ENCODE results near the gene AOPEP.
A peak's percentile ranks its signal among the peaks of the same experiment; 100 is the strongest.

AOPEP gene

DNA sequence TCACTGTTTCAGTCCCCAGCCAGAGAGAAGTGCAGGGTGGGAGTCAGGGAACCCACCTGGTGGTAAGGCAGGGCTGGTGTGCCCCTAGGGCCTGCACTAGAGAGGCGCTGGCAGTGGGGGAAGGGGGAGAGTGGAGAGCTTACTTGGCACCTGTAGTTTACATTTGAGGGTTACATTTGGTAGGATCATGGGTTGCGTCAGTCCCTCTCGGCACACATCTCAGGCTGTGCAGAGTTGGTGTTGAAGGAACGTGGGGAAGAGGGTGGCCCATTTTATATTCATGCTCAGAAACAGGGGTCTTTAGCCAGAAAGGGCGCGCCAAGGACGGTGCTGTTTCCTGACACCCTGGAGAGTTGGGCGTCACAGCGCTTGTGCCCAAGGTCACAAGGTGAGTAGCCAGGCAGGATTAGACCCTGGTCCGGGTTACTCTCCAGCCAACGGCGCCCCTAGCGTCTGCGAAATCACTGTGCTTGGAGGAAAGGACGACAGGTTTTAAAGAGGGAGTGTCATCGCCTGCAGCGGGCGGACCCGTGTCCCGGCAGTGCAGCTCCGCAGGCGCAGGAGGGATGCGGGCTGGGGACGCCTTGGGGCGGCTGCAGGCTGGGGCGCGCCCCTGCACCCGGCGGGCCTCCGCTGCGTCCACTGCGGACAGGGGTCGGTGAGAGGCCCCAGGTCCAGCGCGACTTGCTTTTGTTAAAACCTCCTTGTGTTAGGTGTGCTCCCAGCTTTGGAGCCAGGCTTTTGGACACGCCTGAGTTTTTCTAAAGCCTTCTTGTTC is 318.4 kb downstream of the AOPEP start:
- Histone ChIP-seq H3K4me3 (peak overlapping the region in 4 of 7 experiments; percentile 5 to 21 (median 8)), H3K27ac (peak overlapping the region in 20 of 21 experiments; percentile 6 to 90 (median 74))

DNA sequence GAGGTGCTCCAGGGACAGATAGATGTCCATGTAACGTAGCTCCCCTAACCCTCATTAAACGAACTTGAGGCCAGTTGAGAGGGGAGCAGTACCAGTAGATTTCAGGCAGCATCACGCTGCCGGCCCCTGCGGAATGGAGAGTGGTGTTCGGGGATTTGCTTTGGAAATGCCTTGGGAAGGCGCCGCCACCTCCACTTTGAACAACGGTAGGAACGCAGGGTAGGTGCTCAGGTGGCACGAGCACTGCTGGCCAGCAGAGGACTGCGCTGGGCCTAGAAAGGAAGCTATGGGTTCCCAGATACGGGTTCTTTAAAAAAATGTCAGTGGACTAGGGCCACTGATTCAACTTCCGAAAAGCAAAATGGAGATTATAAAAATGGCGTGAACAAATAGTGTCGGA is 319.3 kb downstream of the AOPEP start:
- Histone ChIP-seq H3K4me3 (peak overlapping the region in 3 of 7 experiments; percentile 6 to 21 (median 11)), H3K27ac (peak overlapping the region in 19 of 21 experiments; percentile 31 to 90 (median 75))

DNA sequence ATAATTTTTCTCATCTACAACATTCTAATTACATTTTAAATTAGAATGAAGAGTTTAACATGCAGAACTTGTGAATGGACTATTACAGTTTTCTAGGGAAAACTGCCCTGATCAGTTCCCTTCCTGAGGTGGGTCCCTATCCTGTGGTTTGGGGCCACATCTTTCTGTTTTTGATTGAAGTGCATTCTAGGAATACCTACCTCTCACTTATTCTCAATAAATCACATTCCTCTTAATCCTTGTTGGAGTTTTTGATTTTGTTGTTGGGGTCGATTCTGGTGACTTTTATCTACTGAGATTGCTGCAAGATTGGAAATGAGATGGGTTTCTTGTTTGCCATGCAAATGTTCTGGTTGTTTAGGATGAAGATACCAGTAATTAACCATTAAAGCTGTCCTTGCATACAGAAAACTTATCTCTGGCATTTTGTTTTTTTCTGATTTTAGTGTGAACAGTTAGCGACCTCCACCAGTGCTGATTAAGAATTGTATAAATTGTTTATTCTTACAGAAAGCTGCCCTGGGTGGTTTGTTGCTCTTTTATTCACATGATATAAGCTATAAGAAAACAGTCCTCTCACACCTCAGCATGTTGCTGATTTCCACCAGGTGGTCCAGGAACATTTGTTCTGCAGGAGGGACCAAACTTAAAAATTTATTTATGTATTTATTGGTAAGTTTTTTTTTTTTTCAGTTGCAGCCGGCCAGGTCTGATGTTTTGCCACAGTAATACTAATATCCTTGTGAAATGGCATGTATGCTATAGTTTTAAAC is 321.1 kb downstream of the AOPEP start:
- peak overlapping the region in 5 of 7 experiments; percentile 45 to 65 (median 48) for H3K4me3 ChIP-seq
- peak overlapping the region in 19 of 21 experiments; percentile 17 to 90 (median 76) for H3K27ac ChIP-seq

DNA sequence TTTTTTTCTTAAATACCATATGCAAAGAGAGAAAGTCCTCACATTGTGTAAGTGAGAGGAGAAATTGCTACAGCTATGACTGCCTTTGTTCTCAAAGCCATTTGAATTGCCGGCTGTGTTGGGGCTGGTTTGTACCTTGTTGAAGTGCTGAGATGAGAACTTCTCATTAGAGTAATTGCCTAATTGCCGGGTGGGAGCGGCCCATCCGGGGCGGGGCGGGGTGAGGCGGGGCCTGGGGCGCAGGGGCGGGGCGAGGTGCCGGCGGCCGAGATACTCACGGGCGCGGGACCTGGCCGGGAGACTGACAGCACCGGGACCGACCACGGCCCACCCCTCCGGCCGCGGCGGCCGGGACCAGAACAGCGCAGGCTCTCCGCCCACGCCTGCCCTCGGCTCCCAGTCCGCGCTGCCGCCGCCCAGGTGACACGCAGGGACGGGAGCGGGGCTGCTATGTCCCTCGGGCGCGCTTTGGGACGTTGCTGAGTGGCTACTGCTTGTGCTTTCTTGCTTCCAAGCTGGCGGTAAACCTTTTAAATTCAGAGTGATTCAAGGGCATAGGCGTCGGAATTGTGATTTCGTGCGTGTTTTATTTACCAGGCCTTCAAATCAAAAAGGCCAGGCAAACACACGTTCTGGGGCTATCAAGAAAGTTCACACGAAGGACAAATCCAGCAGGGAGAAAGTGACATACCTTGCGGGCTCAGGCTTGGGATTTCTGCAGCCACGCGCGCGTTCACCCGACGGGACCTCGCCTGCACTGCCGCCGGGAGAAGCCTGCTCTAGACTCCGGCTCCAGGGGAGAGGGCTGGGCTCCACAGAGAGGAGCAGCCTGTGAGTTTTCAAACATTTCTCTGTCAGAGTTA is 322.0 kb downstream of the AOPEP start:
- Histone ChIP-seq H3K4me3 (peak overlapping the region; percentile 37 to 65 (median 48)), H3K27ac (peak overlapping the region; percentile 8 to 90 (median 77))

DNA sequence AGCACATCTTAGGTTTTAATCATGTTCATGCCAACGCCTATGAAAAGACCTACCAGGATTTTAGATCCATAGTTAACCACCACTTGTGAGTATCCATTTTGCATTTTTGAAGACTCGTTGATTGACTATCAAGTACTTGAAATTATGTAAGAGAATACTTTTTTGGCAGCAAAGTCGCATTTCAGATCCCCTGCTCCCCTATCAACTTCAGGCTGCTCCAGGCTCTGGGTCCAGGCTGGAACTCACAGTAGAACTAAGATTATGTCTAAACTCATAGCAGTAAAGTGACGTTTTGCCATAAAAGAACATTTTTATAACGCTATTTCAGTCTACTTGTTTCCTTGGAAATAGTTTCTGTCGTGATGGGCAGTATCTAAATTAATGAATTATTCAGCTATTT is 323.3 kb downstream of the AOPEP start:
- Histone ChIP-seq H3K27ac (peak overlapping the region in 19 of 21 experiments; percentile 1 to 90 (median 77)), H3K4me3 (peak overlapping the region; percentile 37 to 65 (median 48))

DNA sequence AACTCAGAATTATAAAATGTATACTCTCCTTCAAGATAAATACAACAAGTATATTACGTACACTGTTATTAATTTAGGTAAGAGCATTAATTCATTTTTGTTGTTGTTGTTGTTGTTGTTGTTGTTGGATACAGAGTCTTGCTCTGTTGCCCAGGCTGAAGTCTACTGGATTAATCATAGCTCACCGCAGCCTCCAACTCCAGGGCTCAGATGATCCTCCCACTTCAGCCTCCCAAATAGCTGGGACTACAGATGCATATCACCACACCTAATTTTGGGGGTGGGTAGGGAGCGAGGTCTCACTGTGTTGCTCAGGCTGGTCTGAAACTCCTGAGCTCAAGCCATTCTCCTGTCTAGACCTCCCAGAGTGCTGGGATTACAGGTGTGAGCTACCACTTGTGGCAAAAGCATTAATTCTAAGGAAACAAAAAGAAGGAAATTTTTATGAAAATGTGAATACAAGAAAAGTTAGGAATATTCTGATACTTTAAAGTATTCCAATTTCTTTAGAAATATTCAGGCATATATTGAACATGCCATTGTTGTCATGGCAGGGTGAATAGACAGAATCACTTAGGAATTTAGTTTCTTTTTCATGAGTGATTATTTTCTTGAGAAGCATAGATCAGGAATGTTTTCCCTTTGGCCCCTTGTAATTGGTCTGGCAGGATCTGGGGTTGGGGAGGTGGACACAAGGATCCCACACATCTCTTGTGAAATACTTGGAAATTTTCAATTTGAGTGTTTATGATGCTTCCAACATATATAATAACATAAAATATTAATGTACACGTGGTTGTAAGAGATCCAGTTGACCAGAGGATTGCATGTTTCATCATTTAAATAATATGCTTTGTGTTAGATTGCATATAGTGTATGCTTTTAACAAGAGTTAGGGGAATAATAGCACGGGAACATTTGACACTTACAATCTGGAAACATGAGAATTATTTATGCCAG is 327.4 kb downstream of the AOPEP start:
- H3K27ac ChIP-seq = peak overlapping the region in 6 of 21 experiments; percentile 29 to 59 (median 44)
- H3K4me3 ChIP-seq = peak overlapping the region in 1 of 7 experiments; percentile 13

DNA sequence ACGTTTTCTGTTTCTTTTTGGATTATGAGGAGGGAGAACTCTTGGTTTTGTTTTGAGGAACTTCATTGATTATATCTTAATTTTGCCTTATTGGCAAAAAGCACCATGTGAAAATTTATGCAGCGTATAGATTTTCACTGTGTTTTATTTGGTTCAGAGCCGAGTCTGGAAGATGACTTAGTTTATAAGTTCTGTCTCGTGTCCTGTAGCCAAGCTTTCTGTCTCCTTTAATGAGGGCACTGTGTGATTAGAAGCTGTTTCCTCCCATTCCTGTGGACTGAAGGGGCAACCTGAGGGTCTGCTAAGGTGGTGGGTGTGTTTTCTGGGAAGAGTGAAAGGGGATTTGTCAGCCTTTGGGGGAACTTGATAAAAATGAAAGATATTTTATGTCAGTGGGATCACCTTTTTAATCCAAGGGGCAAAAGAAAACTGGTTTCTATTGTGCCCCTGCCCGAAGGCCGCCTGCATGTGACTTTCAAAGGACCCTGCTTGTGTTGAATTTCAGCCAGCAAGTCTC is 328.9 kb downstream of the AOPEP start:
- Histone ChIP-seq H3K4me3 (peak overlapping the region in 4 of 7 experiments; percentile 5 to 22 (median 11)), H3K27ac (peak overlapping the region in 19 of 21 experiments; percentile 12 to 84 (median 63))

DNA sequence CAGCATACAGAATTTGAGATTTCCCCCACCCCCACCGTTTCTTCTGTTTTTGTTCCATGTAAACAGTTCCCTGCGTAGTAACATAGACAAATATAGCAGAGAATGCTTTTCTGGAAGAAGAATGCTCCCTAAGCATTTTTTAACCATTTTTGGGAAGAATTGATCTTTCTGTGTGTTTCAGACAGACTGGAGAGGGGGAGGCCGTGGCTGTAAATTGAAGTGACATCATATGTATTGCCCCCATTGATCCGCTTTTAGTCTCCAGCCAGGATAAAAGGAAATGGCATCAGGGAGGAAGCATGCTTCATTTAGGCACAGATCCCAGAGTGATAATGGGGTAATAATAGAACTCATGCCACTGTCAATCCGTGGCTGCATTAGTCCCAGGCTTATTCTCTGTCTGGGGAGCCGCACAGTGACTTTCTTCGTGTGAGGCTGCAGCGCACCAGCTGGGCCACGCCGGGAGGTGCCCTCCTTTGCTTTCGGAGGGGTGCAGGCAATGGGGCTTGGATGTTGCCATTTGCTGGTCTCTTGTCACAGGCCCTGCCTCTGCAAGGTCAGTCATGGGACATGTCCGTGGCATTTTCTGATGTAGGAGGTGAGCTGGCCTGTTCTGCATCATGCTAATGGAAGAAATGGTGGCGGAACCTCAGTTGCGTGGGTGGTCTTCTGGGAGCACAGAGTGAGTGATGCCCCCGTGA is 329.5 kb downstream of the AOPEP start:
- H3K4me3 ChIP-seq = peak overlapping the region in 4 of 7 experiments; percentile 5 to 22 (median 8)
- H3K27ac ChIP-seq = peak overlapping the region in 19 of 21 experiments; percentile 12 to 84 (median 63)

DNA sequence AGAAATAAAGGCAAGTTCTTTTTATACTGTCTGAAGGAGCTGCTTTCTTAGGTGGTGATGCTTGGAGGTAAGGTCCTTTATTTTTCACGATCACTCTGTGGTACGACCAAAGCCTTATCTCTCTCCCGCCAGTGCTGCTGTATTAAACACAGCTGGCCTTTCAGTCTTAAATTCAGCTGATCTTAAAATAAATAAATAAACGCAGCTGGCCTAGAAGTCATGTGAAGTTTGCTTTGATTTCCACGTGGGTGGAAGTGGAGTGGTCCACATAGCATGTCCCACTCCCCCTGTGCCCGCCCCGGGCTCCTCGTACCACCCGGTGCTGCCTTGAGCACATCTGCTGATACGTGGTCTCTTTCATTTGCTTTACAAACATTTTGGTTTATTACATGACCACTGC is 330.6 kb downstream of the AOPEP start:
- Histone ChIP-seq H3K4me3 (peak overlapping the region in 2 of 7 experiments; percentile 9 to 22), H3K27ac (peak overlapping the region in 11 of 21 experiments; percentile 23 to 84 (median 62))

DNA sequence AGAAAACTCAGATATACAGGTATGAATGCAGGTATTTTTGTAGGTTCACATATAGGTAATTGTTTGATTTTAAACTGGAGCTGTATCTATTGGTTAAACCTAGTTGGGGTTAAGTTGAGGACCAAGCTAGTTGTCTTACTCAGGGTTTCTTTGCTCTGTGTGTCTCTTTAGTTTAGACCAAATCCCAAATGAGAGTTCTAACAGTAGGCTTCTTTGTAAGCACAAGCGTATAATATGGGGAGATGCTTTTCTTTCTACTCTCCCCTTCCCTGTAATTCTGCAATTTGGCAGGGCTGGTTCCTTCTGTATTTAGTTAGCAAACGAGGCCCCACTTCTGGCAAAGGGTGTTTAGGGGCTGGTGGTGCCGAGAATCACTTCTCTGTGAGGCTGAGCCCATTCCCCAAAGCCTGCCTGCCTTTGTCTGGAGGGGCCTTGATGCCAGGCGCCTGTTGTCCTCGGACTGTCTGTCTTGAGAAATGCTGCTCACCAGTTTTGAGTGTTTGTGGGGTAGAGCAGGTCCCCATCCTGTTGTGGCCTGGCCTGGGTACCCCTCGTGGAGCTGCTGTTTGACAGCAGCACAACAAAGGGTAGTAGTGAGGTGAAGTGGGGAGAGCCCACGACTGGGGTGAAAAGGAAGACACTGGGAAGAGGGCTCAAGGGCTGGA is 331.8 kb downstream of the AOPEP start:
- no peak overlapping the region for H3K4me3 ChIP-seq

DNA sequence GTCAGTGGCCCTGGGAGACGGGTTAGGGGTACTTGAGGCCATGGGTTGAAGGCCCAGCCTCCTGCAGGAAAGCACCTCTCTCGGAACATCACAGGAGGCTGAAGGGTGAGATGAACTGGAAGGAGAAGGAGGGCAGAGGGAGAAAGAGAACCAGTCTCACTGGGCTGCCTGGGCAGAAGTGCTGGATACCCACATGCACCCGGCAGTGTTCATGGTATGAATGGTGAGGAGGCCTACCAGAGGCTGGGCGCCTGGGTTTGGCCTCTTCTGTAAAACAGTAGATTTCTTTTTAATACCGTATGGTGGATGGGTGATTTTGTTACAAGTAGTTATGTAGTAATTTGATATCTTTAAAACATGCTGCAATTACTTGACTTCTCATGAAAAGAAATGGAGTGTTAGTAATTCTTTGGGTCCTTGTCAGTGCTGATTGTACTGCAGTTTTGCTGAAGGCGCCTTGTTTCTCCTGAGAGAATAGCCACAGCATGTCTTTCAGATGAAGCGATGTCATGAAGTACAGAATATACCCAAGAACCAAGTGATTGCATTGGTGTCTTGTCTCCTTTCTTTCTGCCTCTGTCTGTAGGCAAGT is 332.4 kb downstream of the AOPEP start:
- Histone ChIP-seq H3K27ac (peak overlapping the region in 13 of 21 experiments; percentile 5 to 84 (median 45)), H3K4me3 (no peak overlapping the region)

More for the DNA sequence above, 331.8 kb downstream of the AOPEP start:
- peak overlapping the region in 14 of 21 experiments; percentile 5 to 84 (median 44) for H3K27ac ChIP-seq

DNA sequence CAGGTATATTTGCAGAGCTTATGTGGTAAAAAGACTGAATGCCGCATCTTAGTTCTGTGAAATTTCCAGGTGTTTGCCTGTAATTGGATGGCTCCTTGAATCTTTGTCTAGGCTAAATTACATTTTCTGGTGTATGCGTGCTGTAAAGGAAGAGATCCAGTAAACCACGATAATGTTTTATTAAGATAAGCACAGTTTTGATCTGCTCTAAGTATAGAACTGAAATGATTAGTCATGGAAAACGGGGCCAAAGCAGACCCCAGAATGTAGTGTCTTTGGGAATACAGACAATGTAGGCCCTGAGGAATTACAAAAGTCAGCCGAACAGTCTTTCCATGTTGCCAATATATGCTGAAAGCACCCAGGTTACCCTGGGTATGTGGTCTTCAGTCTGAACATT is 333.7 kb downstream of the AOPEP start:
- Histone ChIP-seq H3K4me3 (no peak overlapping the region), H3K27ac (peak overlapping the region in 4 of 21 experiments; percentile 11 to 43 (median 27))

DNA sequence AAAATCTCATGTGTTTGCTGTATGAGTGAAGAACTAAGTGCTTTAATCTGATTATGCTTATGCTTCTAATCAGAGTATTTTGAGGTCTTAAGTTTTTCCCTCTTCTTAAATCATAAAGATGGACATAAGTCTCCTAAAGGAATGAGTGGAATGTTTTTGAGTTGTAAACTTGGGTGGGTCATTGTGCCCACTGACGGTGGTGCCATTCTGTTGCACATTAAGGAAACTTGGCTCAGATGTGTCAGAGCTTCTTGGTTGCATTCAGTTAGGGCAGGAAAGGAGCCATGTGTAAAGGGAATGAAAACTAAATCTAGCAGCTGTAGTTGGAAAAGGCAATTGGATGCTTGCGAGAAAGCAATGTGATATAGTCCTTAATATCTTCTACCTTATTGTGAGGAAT is 334.4 kb downstream of the AOPEP start:
- peak overlapping the region in 2 of 21 experiments; percentile 17 to 35 for H3K27ac ChIP-seq
- no peak overlapping the region for H3K4me3 ChIP-seq

DNA sequence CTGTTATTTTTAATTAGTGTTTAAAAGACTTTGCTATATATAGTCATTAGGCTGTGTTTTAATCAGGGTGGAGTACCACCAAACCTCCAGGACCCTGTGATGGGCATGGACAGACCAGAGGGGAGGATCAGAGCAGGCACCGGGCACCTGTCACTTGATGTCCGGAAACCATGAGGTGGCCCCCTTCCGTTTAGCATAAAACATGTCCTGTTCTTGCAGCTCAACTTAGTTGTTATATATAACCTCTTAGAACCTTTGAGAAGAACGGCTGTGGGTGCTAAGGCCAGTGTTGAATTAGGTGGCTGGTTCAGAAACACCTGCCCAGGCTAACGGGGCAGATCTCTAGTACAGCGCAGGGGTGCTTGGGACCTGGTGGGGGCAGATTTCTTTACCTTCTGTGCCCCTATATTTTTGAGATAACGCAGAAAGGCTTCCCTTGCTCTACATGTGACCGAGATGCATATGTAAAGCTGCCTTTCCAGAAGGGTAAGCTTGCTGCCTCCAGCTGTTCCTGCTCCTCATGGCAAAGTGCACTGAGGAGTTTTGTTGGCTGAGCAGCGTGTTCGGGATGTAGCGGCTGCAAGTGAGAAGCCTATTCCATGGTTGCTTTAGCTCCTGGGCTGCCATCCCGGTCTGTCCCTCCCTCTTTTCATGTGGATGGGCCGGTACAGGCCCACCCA is 335.6 kb downstream of the AOPEP start:
- H3K4me3 ChIP-seq = peak overlapping the region in 1 of 7 experiments; percentile 3

DNA sequence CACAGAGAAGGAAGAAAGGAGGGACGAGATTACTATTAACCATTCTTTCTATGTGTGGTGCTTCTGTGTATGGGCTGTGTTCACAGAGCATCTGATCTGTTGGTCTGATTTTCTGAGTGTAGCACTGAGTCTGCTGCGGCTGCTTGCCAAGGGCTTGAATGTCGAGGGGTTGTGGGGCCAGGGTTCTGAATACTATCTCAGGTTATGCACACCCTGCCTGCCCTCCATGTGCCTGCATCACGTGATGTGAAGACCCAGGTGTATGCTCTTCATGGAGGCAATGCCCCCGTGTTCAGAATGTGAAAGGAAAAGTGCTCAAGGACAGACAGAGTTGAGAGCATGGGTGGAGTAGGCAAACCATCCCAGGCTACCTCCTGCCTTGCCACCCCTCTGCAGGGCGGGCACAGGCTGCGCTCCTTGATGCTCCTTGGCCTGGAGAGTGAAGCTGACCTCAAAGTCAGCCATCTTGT is 336.1 kb downstream of the AOPEP start:
- peak overlapping the region in 8 of 21 experiments; percentile 5 to 54 (median 20) for H3K27ac ChIP-seq
- H3K4me3 ChIP-seq = peak overlapping the region in 1 of 7 experiments; percentile 3

More for the DNA sequence above, 335.6 kb downstream of the AOPEP start:
- peak overlapping the region in 8 of 21 experiments; percentile 2 to 54 (median 15) for H3K27ac ChIP-seq

DNA sequence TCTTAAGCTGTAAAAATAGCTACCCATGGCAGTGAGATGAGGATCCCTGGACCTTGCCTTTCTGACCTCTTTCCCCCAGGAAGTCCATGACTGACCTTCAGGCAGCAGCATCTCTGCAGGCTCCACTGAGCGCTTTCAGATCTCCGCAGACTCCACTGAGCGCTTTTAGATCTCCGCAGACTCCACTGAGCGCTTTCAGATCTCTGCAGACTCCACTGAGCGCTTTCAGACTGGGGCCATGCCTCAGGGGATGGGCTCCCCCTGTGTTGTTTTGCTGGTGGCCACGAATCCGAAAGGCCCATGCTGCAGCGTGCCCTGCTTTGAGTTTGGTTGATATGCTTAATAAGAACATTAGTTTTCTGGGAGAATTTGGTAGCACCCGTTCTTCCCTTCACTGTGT is 336.8 kb downstream of the AOPEP start:
- peak overlapping the region in 9 of 21 experiments; percentile 4 to 69 (median 33) for H3K27ac ChIP-seq
- H3K4me3 ChIP-seq = no peak overlapping the region
